HG02884 (cell line): ENCODE results near the gene DNASE1.
"Not testable (repeated sequence)": the region's sequence is repeated elsewhere in the genome, so short reads cannot be mapped to it uniquely, and the experiment has no call there.

ENCODE experiments used
- ATAC-seq: cut with Tn5 transposase; IDR thresholded peaks from one replicate; pipeline ENCODE4 v1.9.1; 2021; ENCODE audit warnings: mild to moderate bottlenecking, moderate library complexity; ENCODE audit not compliant: unreplicated experiment

DNASE1 gene, protein sequence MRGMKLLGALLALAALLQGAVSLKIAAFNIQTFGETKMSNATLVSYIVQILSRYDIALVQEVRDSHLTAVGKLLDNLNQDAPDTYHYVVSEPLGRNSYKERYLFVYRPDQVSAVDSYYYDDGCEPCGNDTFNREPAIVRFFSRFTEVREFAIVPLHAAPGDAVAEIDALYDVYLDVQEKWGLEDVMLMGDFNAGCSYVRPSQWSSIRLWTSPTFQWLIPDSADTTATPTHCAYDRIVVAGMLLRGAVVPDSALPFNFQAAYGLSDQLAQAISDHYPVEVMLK

DNA sequence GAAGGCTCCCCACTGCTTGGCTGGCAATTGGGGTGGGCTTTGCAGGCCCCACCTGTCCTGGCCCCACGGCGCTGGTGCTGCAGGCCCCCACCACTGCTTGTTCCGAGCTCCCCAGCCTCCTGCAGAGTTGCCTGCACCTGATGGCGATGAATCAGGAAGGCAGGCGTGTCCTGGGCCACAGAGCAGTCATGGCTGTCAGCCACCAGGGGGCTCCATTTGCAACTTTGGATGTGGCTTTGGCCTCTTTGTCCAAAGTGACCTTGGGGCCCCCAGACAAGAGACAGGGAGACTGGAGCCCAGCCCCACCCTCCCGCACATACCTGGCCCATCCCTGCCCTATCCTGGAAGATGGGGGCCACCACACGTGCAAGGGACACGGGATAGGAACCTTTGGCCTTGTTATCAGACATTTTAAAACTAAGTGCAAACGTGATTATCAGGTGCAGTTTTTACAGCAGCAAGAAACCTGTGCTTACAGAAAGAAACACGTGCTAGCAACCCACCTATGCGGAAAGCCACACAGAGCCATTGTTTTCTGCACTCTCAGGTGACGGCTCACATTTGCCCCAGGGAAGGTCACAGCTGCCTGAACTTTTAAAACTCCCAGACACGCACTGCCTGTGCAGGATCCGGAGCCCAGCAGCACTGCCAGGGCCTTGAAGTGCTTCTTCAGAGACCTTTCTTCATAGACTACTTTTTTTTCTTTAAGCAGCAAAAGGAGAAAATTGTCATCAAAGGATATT, at the start of gene DNASE1:
TSS of gene DNASE1 (plus strand) at position 443 of the 743 bp plus-strand sequence. CDS start 683 bp downstream, outside the sequence.
- ATAC-seq: no peak

DNA sequence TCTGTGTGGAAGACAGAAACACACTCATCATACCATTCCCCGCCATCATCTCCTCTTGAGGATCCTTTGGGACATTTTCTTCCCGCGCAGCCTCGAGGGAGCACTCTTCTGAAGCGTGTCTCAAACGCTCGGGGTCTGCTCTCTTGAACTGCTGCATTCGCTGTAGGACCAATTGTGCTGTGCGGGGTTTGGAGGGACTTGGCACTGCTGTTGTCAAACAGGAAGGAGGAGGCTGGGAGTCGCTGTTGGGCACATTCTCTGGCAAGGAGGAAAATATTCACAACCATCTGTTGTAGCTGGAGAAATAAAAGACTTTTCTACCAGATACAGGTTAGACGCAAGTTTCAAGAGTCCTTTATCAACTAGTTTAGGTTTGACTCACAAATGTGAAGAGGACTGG, 48.0 kb upstream of the DNASE1 start:
- ATAC-seq: no peak

DNA sequence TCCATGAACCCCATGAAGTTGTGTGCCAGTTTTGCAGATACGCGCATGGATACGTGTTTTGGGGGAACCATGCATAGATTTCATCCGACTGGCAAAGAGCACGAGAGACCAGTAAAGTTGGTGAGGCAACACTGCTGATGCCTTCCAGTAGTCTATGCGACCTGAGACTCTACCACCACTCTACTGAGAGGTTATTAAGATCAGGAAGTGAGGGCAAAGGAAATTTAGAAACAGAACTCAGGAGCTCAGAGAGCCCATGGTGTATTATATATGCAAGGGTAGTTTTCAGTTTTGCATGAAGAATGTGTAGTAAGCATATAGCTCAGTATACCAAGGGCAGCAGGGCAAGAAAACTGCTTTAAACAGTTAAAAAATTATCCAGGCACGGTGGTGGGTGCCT, 47.3 kb upstream of the DNASE1 start:
- no peak for ATAC-seq

DNA sequence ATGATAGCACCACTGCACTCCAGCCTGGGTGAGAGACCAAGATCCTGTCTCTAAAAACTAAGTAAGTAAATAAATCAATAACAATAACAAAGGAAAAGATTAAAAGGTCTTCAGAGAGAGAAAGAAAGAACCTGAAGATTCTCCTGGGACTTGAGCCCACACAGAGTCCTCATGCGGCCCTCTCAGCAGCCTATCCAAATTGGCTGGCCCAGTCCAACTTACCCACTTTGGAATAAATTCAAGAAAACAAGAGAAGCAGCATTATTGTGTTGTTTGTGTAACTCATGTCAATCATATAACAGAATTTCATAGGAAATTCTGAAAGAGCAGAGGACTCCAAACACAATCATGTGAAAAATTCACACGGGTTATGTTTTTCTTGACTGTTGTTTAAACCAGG, 46.9 kb upstream of the DNASE1 start:
- ATAC-seq: no peak

DNA sequence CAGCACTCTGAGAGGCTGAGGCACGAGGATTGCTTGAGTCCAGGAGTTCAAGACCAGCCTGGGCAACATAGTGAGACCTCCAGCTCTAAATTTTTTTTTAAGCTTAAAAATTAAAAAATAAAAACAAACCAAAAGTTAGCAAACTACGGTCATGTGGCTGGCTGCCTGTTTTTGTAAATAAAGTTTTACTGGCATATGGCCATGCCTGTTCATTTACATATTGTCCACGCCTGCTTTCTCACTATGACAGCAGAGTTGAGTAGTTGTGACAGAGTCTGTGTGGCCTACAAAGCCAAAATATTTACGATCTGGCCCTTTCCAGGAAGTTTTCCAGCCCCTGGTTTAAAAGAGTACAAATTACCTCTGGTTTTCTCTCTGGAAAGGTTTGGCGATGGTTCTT, 46.4 kb upstream of the DNASE1 start:
- no peak for ATAC-seq

DNA sequence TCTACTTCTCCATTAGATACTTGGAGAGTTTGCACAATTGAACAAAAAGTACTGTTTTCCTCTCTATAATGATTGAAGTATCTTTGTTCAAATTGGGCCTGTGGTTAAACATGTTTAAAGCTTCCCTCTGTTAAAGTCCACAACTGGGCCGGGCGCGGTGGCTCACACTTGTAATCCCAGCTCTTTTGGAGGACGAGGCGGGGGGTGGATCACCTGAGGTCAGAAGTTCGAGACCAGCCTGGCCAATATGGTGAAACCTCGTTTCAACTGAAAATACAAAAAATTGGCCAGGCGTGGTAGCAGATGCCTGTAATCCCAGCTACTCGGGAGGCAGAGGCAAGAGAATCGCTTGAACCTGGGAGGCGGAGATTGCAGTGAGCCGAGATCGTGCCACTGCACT, 45.5 kb upstream of the DNASE1 start:
- not testable (repeated sequence) for ATAC-seq

DNA sequence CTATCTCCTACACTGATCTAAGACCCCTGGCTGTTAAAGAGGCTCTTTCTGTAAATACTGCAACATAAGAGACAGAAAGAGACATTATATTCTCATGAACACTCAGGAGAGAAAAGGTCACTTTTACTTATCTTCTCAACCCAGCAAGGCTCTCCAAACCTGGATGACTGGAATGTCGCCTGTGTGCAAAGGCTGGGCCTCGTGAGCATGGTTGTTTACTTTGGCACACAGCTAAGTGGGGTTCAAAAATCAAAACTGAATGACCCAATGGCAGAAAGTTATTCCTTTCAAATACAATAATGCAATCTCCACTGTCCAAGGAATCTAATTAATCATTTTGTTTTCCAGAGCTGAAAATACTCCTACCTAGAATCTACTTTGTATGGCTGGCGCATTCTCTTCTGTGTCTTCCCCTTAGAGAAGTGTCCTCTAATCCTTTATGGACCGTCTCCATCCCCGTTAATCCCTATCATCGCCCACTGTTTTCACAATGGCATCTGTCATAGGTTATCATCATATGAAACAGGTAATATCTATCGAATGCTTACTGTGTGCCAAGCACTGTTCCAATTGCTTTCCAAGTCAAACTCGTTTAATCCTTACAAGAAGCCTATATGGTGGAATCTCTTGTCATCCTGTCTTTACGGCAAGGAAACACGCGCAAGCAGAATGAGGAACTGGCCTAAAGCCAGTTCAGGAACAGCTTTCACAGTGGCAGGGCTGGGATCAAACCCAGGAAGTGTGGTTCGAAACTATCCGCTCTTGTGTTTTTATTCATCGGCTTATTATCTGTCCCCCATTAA, 44.4 kb upstream of the DNASE1 start:
- no peak for ATAC-seq

DNA sequence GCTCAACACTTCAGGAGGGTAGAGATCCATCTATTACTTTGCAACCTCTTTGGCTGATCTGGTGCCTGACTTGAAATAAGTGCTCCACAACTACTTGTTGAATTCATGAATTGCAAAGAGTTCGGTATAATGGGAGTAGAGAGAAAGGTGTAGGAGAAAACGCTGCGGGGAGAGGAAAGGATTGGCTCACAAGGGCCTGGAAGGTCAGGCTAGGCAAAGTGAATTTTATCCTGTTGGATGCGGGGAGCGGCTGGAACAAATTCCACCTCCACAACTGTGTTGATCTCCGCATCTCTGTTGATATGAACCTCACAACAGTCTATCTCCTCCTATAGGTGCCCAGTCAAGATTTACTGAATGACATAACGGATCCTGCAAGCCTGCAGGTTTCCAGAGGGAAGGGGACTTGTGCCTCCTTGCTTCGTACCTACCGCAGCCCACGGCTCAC, 43.8 kb upstream of the DNASE1 start:
- no peak for ATAC-seq

DNA sequence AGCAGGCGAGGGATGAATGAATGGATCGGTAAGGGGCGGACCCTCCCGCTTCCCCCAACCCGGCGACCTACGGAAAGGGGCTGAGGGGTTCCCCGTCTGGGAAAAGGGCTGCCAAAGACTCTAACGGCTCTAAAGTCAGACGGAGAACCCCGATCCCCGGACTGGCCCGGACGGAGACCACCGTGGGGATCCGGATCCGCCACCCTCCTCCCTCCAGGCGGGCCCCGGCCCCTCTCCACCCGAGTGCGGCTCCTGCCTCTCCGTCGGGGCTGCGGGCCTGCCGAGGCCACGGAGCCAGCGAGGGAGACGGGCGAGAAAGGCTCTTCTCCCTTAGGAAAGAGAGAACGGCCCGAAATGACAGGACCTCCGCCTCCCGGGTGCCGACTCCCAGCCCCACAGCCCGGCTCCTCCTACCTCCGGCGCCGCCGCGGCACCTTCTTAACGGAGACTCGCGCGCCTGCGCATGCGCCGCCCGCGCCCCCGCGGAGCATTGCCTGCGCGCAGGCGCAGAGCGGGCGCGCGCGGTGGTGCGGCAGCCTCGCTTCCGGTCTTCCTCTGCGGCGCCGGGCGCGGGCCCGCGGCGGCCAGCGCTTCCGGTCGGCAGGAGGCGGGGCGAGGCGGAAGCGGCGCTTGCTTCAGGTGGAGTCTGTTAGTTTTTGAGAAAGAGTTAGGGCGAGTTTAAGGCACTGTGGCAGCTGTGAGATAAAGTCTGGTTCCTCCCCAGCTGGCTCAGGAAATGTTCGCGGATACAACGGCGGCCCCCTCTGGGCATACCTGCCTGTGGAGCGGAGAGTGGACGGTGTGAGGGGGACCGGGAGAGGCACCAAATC, 43.1 kb upstream of the DNASE1 start, which contains the start of gene SLX4:
TSS of gene SLX4 (minus strand) at position 461 of the 830 bp plus-strand sequence. CDS start 2,642 bp downstream, outside the sequence.
- peak; percentile 77 for ATAC-seq

DNA sequence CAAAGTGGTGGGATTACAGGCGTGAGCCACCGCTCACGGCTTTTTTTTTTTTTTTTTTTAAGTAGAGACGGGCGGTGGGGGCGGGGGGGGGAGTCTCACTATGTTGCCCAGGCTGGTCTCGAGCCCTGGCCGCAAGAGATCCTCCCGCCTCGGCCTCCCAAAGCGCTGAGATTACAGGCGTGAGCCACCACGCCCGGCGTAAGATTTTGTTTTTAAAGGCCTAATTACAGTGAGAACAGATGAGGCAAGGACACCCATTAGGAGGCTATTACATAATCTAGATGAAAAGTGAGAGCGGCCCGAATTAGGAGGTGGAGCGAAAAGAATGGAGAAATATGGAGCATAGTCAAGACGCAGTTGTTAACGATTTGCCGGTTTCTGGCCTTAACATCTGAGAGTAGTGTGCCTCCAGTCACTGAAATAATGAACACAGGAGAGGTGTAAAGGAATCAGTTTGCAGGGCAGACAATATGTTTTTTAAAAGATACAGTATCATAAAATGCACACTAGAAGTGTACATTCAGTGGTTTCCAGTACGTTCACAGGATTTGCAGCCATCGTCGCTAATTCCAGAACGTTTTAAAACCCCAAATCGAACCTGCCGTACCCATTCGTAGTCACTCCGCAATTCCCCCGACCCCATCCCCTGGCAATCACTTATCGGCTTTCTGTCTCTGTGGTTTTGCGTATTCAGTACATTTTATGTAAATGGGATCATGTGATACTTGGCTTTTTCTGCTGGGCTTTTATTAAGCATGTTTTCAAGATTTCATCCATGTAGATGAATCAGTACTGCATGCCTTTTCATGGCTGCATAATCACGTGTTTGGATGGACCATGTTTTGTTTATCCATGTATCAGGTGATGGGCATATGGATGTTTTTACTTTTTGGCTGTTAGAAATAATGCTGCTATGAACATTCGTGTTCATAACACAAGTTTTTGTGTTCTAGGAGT, 41.7 kb upstream of the DNASE1 start:
- ATAC-seq: no peak

DNA sequence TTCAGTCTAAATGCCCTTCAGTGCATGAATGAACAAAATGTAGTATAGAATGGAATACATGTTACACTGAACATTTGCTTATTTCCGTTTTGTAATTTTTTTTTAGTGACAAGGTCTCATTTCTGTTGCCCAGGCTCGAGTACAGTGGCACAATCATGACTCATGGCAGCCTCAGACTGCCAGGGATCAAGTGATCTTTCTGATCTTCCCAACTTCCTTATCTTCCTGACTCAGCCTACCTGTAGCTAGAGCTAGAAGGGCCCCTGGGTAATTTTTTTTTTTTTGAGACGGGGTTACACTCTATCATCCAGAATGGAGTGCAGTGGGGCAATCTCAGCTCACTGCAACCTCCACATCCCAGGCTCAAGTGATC, 35.7 kb upstream of the DNASE1 start:
- ATAC-seq: no peak

DNA sequence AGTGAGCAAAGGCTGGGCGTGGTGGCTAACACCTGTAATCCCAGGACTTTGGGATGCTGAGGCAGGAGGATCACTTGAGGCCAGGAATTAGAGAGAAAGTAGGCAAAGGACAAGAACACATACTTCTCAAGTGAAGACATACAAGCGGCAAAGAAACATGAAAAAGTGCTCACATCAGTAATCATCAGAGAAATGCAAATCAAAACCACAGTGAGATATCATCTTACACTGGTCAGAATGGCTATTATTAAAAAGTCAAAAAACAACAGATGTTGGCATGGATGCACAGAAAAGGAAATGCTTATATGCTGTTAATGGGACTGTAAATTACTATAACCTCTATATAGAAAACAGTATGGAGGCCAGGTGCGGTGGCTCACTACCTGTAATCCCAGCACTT, 30.8 kb upstream of the DNASE1 start:
- no peak for ATAC-seq

DNA sequence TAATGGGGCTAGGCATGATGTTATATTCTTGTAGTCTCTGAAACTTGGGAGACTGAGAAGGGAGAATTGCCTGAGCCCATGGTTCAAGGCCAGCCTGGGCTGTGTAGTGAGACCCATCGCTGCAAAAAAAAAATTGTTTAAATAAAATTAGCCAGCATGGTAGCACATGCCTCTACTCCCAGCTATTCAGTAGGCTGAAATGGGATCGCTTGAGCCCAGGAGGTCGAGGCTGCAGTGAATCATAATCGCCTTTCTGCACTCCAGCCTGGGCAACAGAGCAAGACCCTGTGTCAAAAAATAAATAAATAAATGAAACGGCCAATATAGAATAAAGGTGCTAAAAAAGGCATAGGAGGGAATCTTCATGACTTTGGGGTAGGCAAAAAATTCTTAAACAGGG, 29.2 kb upstream of the DNASE1 start:
- ATAC-seq: no peak

DNA sequence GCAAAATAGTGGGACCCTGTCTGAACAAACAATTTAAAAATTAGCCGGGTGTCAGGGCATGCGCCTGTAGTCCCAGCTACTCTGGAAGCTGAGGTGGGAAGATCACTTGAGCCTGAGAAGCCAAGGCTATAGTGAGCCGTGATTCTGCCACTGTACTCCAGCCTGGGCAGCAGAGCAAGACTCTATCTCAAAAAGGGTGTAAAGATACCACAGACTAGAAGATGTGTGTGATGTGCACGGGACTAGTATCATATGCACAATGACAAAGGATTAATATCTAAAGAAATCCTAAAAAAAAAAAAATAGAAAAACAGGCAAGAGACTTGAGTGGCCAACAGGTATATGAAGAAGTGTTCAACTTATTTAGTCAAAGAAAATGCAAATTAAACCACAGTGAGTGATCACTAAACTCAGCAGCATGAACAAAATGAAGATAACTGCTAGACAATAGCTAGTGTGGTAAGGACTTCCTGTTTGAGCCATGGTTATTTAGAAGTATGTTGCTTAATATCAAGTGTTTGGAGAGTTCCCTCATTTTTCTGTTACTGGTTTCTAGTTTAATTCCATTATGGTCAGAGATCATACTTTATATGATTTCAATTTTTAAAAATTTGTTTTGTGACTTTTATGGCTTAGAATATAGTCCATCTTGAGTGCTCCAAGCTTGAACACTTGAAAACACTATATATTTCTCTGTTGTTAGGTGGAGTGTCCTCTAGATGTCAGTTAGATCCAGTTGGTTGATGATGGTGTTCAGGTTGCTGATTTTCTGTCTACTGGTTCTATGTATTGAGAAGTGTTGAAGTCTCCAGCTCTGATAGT, 28.4 kb upstream of the DNASE1 start:
- ATAC-seq: peak; percentile 48

DNA sequence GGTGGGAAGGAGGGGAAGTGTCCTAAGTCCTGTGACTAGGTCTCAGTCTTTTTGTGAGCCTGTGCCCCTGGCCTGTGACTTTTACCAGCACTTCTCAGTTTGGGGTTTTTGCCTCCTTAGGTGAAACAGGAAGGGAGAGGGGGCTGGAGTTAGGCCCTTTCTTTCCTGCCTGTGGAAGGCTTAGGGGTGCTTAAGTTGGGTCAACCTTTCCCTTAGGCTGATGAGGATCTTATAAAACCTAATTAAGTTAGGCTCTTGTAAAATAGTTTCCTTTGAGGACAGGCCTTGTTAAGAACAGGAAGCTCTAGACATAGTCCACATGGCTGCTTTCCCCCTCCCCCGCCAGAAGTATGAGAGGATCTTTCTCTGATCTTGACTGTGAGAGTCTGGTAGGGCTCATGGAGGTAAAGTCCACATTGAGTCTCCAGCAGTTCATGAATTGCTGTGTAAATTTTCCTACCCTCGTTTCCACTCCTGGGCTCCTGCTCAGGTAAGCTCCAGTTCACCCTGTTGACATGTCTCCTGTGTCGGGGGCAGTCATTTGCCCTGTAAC, 17.0 kb upstream of the DNASE1 start:
- no peak for ATAC-seq

DNA sequence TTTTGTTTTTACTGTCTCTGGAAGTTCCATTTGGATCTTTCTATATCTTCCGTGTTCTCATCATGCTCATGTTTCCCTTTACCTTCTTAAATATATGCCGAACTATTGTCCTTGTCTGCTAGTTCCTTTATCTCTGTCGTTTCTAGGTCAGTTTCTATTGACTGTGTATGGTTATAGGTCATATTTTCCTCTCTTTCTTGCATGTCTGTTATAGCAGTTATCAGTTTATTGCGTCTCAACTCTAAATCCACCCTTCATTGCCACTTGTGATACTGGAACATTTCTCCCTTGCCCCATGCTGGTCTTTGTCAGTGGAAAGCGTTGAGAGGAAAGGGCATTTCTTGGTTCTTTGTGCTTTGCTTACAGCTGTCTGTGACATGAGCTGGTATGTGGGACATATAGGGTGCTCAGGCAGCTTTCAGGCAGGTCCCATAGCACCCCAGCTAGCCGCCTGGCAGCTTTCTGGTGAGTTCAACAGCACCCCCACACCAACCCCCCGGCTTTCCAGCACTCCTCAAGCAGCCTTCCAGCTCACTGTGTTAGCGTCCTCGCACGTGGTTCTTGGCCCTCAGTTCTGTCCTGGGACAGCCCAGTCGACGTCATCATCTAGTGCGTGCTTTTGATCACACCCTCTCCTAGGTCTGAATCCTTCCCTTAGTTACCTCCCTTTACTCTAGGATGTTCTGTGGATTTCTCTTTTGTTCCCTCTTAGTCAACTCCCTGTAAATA, 15.4 kb upstream of the DNASE1 start:
- no peak for ATAC-seq

DNA sequence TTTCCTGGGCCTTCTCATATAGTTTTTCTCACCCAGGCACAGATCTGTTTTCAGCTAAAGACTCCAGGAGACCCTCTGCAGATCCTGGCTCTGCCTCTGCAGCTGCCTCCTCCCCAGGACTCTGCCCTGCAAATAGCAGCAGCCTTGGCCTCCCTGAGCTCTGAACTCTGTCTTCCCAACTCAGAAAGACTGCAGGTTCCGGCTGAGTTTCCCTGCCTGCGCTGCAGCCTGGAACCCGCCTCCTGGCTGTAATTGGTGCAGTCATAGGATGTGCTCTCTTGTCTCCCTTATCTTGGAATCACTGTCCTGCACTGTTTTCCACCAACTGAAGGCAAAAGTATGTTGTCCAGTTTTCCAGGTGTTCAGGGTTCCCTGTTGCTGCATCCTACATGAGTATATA, 14.3 kb upstream of the DNASE1 start:
- ATAC-seq: no peak
